ENCODE results near the gene TPI1. TPM values are rescaled to one million over a fixed set of nuclear protein-coding genes. Genes with fewer than 3 reads are reported as not detected.

The TPI1 gene
- polyA plus RNA-seq, 3 donors, result 446 to 839 (median 764) TPM

- intact Hi-C loops (cut with micrococcal nuclease), result loop anchor here in 1 of 2 donors (10.0 kb wide), 1 partner anchor 51 kb away; the partner anchor contains the start of gene LRRC23
- Histone ChIP-seq H3K9ac (ENCODE audit: insufficient read depth, low read length, poor library complexity, severe bottlenecking) (no peak overlapping the region), H3K4me2 (replicated peaks; ENCODE audit: extremely low read depth, low read length, poor library complexity, severe bottlenecking) (no peak overlapping the region), H3K4me1 (ENCODE audit: control insufficient read depth in 1 of 2, insufficient read depth in 2 of 2, low read length in 2 of 2) (peaks cover 29 to 35% of the 10 kb centered on the region in 2 donors), H3K9me3 (replicated peaks in 1 of 2; ENCODE audit: control insufficient read depth in 1 of 2, insufficient read depth in 1 of 2, low read length in 2 of 2) (no peaks in the 10 kb centered on the region), H2AFZ (ENCODE audit: insufficient read depth, low read depth, low read length, poor library complexity, severe bottlenecking) (no peak overlapping the region), H3K36me3 (replicated peaks in 1 of 2; ENCODE audit: control insufficient read depth in 1 of 2, insufficient read depth in 2 of 2, low read length in 2 of 2) (peaks cover 36 to 49% of the 10 kb centered on the region in 2 donors), H3K27me3 (ENCODE audit: control insufficient read depth in 2 of 2, insufficient read depth in 2 of 2, low read length in 2 of 2) (no peaks in the 10 kb centered on the region), H3K4me3 (replicated peaks in 1 of 3; ENCODE audit: low read depth in 2 of 3, low read length in 3 of 3) (no peak overlapping the region), H3K79me2 (ENCODE audit: insufficient read depth, low read length) (peaks cover 50% of the 10 kb centered on the region), H4K20me1 (ENCODE audit: insufficient read depth, low read length) (peaks cover 9% of the 10 kb centered on the region), H3K27ac (ENCODE audit: low read depth in 1 of 2, low read length in 2 of 2) (no peak overlapping the region)
- Mint-ChIP-seq H3K27me3 (ENCODE audit: low read depth in 3 of 3) (no peaks in the 10 kb centered on the region), H3K27ac (no peak overlapping the region), H3K9me3 (peaks cover 0 to 1% (median 0%) of the 10 kb centered on the region in 7 donors), H3K4me1 (peaks cover 27% of the 10 kb centered on the region), H3K4me3 (no peak overlapping the region), H3K36me3 (peaks cover 42 to 48% of the 10 kb centered on the region in 2 donors)
- no peak for TF ChIP-seq CTCF (IDR thresholded peaks at IDR 0.05)
- 100% methylated on average over 1 of the region's 1 CpG for WGBS (ENCODE audit: insufficient coverage)
- DNase-seq, result no peak
Measured at GRCh38 chr12:6853626-6854025, 13.7 kb upstream of the TPI1 start.

GRCh38 chr12:6854036-6854435 is 13.3 kb upstream of the TPI1 start:
- Histone ChIP-seq H3K4me3 (replicated peaks in 1 of 3; ENCODE audit: low read depth in 2 of 3, low read length in 3 of 3) (no peak overlapping the region), H3K36me3 (replicated peaks in 1 of 2; ENCODE audit: control insufficient read depth in 1 of 2, insufficient read depth in 2 of 2, low read length in 2 of 2) (peaks cover 40 to 49% of the 10 kb centered on the region in 2 donors), H3K9ac (ENCODE audit: insufficient read depth, low read length, poor library complexity, severe bottlenecking) (no peak overlapping the region), H3K4me1 (ENCODE audit: control insufficient read depth in 1 of 2, insufficient read depth in 2 of 2, low read length in 2 of 2) (peaks cover 29 to 35% of the 10 kb centered on the region in 2 donors), H3K79me2 (ENCODE audit: insufficient read depth, low read length) (peaks cover 46% of the 10 kb centered on the region), H3K4me2 (replicated peaks; ENCODE audit: extremely low read depth, low read length, poor library complexity, severe bottlenecking) (no peak overlapping the region), H3K27ac (ENCODE audit: low read depth in 1 of 2, low read length in 2 of 2) (no peak overlapping the region), H3K9me3 (replicated peaks in 1 of 2; ENCODE audit: control insufficient read depth in 1 of 2, insufficient read depth in 1 of 2, low read length in 2 of 2) (no peaks in the 10 kb centered on the region), H3K27me3 (ENCODE audit: control insufficient read depth in 2 of 2, insufficient read depth in 2 of 2, low read length in 2 of 2) (no peaks in the 10 kb centered on the region), H2AFZ (ENCODE audit: insufficient read depth, low read depth, low read length, poor library complexity, severe bottlenecking) (no peak overlapping the region), H4K20me1 (ENCODE audit: insufficient read depth, low read length) (peaks cover 9% of the 10 kb centered on the region)
- intact Hi-C loops (cut with micrococcal nuclease), result loop anchor here in 1 of 2 donors (10.0 kb wide), 1 partner anchor 51 kb away; the partner anchor contains the start of gene LRRC23
- Mint-ChIP-seq H3K36me3 (peaks cover 46 to 49% of the 10 kb centered on the region in 2 donors), H3K4me1 (peaks cover 27% of the 10 kb centered on the region), H3K27me3 (ENCODE audit: low read depth in 3 of 3) (no peaks in the 10 kb centered on the region), H3K9me3 (peaks cover 0 to 1% (median 0%) of the 10 kb centered on the region in 7 donors), H3K27ac (no peak overlapping the region), H3K4me3 (no peak overlapping the region)
- TF ChIP-seq CTCF (IDR thresholded peaks at IDR 0.05), result no peak
- no peak for DNase-seq
- WGBS (ENCODE audit: insufficient coverage), result 97% methylated on average over 5 of the region's 6 CpGs

Measured in CD14-positive monocyte (primary cell).